ENCODE results near the gene PIGS. TPM values are rescaled to one million over a fixed set of nuclear protein-coding genes. Genes with fewer than 3 reads are reported as not detected.
"Not testable (repeated sequence)": the region's sequence is repeated elsewhere in the genome, so short reads cannot be mapped to it uniquely, and the experiment has no call there.

PIGS gene
- total RNA-seq, 2 experiments from 2014 or later, result 36.6 to 38.6 TPM

- intact Hi-C loops (cut with micrococcal nuclease), result no loop called here
- Mint-ChIP-seq H3K4me3 (no peak overlapping the region), H3K27ac (no peak overlapping the region), H3K9me3 (no peaks in the 10 kb centered on the region), H3K36me3 (no peaks in the 10 kb centered on the region), H3K27me3 (no peaks in the 10 kb centered on the region), H3K4me1 (ENCODE audit: low read depth) (no peaks in the 10 kb centered on the region)
- ChIA-PET CTCF (interaction anchor here (2.0 kb wide), 1 partner anchor 22 kb away, joined by 7 read pairs; no protein-coding TSS in a partner anchor), POLR2A (no interaction called here)
- DNase-seq, result no peak
Observed at GRCh38 chr17:28527181-28527681, 44.1 kb downstream of the PIGS start.

GRCh38 chr17:28526381-28526780, 44.9 kb downstream of the PIGS start:
- Mint-ChIP-seq H3K4me1 (ENCODE audit: low read depth) (no peaks in the 10 kb centered on the region), H3K9me3 (no peaks in the 10 kb centered on the region), H3K27ac (no peak overlapping the region), H3K4me3 (no peak overlapping the region), H3K36me3 (no peaks in the 10 kb centered on the region), H3K27me3 (no peaks in the 10 kb centered on the region)
- no peak for DNase-seq
- POLR2A ChIA-PET, result no interaction called here
- CTCF ChIA-PET, result interaction anchor here (2.0 kb wide), 1 partner anchor 23 kb away, joined by 7 read pairs; no protein-coding TSS in a partner anchor
- intact Hi-C loops (cut with micrococcal nuclease), result no loop called here

- no peak for DNase-seq
- intact Hi-C loops (cut with micrococcal nuclease), result no loop called here
- Mint-ChIP-seq H3K27me3 (no peaks in the 10 kb centered on the region), H3K9me3 (no peaks in the 10 kb centered on the region), H3K36me3 (no peaks in the 10 kb centered on the region), H3K27ac (no peak overlapping the region), H3K4me1 (ENCODE audit: low read depth) (no peaks in the 10 kb centered on the region), H3K4me3 (no peak overlapping the region)
- POLR2A ChIA-PET, result no interaction called here
- CTCF ChIA-PET, result interaction anchor here (0.6 kb wide), 1 partner anchor 343 kb away, joined by 5 read pairs; no protein-coding TSS in a partner anchor
Observed at GRCh38 chr17:28524476-28525424, 46.6 kb downstream of the PIGS start.

GRCh38 chr17:28523876-28524275, 47.4 kb downstream of the PIGS start:
- ChIA-PET CTCF (no interaction called here), POLR2A (no interaction called here)
- DNase-seq, result no peak
- Mint-ChIP-seq H3K27ac (no peak overlapping the region), H3K4me3 (no peak overlapping the region), H3K4me1 (ENCODE audit: low read depth) (no peaks in the 10 kb centered on the region), H3K9me3 (no peaks in the 10 kb centered on the region), H3K36me3 (no peaks in the 10 kb centered on the region), H3K27me3 (no peaks in the 10 kb centered on the region)
- intact Hi-C loops (cut with micrococcal nuclease), result no loop called here

GRCh38 chr17:28523186-28523585, 48.1 kb downstream of the PIGS start:
- ChIA-PET POLR2A (no interaction called here), CTCF (no interaction called here)
- no peak for DNase-seq
- no peak overlapping the region for H3K4me3 Mint-ChIP-seq
- H3K9me3 Mint-ChIP-seq, result no peaks in the 10 kb centered on the region
- no peaks in the 10 kb centered on the region for H3K27me3 Mint-ChIP-seq
- no peak overlapping the region for H3K27ac Mint-ChIP-seq
- H3K4me1 Mint-ChIP-seq (ENCODE audit: low read depth), result no peaks in the 10 kb centered on the region
- no peaks in the 10 kb centered on the region for H3K36me3 Mint-ChIP-seq
- intact Hi-C loops (cut with micrococcal nuclease), result no loop called here

GRCh38 chr17:28522281-28522680, 49.0 kb downstream of the PIGS start:
- H3K27ac Mint-ChIP-seq; H3K36me3 Mint-ChIP-seq; DNase-seq; POLR2A ChIA-PET; intact Hi-C loops (cut with micrococcal nuclease); CTCF ChIA-PET; H3K27me3 Mint-ChIP-seq; H3K9me3 Mint-ChIP-seq; H3K4me1 Mint-ChIP-seq (ENCODE audit: low read depth); H3K4me3 Mint-ChIP-seq: not testable (repeated sequence)

- CTCF ChIA-PET, result no interaction called here
Observed at GRCh38 chr17:28521311-28522085, 49.8 kb downstream of the PIGS start.

GRCh38 chr17:28520687-28521086, 50.6 kb downstream of the PIGS start:
- DNase-seq, result no peak
- ChIA-PET POLR2A (no interaction called here), CTCF (interaction anchor here (0.6 kb wide), 1 partner anchor 19 kb away, joined by 3 read pairs; no protein-coding TSS in a partner anchor)
- no peaks in the 10 kb centered on the region for H3K27me3 Mint-ChIP-seq
- intact Hi-C loops (cut with micrococcal nuclease), result no loop called here
- H3K9me3 Mint-ChIP-seq, result no peaks in the 10 kb centered on the region
- no peak overlapping the region for H3K4me3 Mint-ChIP-seq
- H3K27ac Mint-ChIP-seq, result no peak overlapping the region
- H3K4me1 Mint-ChIP-seq (ENCODE audit: low read depth), result no peaks in the 10 kb centered on the region
- H3K36me3 Mint-ChIP-seq, result no peaks in the 10 kb centered on the region

More at GRCh38 chr17:28521311-28522085, 49.8 kb downstream of the PIGS start:
- Mint-ChIP-seq H3K27me3 (no peaks in the 10 kb centered on the region), H3K36me3 (no peaks in the 10 kb centered on the region), H3K4me3 (no peak overlapping the region), H3K27ac (no peak overlapping the region), H3K4me1 (ENCODE audit: low read depth) (no peaks in the 10 kb centered on the region), H3K9me3 (no peaks in the 10 kb centered on the region)
- intact Hi-C loops (cut with micrococcal nuclease), result no loop called here
- DNase-seq, result no peak
- POLR2A ChIA-PET, result no interaction called here

- DNase-seq, result no peak
- no peaks in the 10 kb centered on the region for H3K27me3 Mint-ChIP-seq
- ChIA-PET CTCF (no interaction called here), POLR2A (no interaction called here)
- no peaks in the 10 kb centered on the region for H3K9me3 Mint-ChIP-seq
- intact Hi-C loops (cut with micrococcal nuclease), result no loop called here
- H3K4me1 Mint-ChIP-seq (ENCODE audit: low read depth), result no peaks in the 10 kb centered on the region
- H3K36me3 Mint-ChIP-seq, result no peaks in the 10 kb centered on the region
- no peak overlapping the region for H3K4me3 Mint-ChIP-seq
- H3K27ac Mint-ChIP-seq, result no peak overlapping the region
Observed at GRCh38 chr17:28519236-28519635, 52.1 kb downstream of the PIGS start.

- Mint-ChIP-seq H3K36me3 (no peaks in the 10 kb centered on the region), H3K4me1 (ENCODE audit: low read depth) (no peaks in the 10 kb centered on the region), H3K9me3 (no peaks in the 10 kb centered on the region), H3K4me3 (no peak overlapping the region), H3K27ac (no peak overlapping the region), H3K27me3 (peaks cover 1% of the 10 kb centered on the region)
- DNase-seq, result no peak
- ChIA-PET CTCF (no interaction called here), POLR2A (no interaction called here)
- intact Hi-C loops (cut with micrococcal nuclease), result no loop called here
Observed at GRCh38 chr17:28518578-28518977, 52.7 kb downstream of the PIGS start.

- Mint-ChIP-seq H3K27me3 (peaks cover 1% of the 10 kb centered on the region), H3K27ac (no peak overlapping the region), H3K4me1 (ENCODE audit: low read depth) (no peaks in the 10 kb centered on the region), H3K36me3 (no peaks in the 10 kb centered on the region), H3K9me3 (no peaks in the 10 kb centered on the region), H3K4me3 (no peak overlapping the region)
- DNase-seq, result no peak
- CTCF ChIA-PET, result no interaction called here
- POLR2A ChIA-PET, result no interaction called here
- intact Hi-C loops (cut with micrococcal nuclease), result no loop called here
Observed at GRCh38 chr17:28518132-28518531, 53.2 kb downstream of the PIGS start.

- Mint-ChIP-seq H3K27me3 (peaks cover 10% of the 10 kb centered on the region), H3K36me3 (no peaks in the 10 kb centered on the region), H3K4me3 (no peak overlapping the region), H3K27ac (no peak overlapping the region), H3K4me1 (ENCODE audit: low read depth) (no peaks in the 10 kb centered on the region), H3K9me3 (no peaks in the 10 kb centered on the region)
- intact Hi-C loops (cut with micrococcal nuclease), result no loop called here
- ChIA-PET POLR2A (no interaction called here), CTCF (no interaction called here)
- DNase-seq, result no peak
Observed at GRCh38 chr17:28515518-28515917, 55.8 kb downstream of the PIGS start.
